ENCODE measurements around the gene COL18A1.
A peak's percentile ranks its signal among the peaks of the same experiment; 100 is the strongest.

The COL18A1 gene

DNA sequence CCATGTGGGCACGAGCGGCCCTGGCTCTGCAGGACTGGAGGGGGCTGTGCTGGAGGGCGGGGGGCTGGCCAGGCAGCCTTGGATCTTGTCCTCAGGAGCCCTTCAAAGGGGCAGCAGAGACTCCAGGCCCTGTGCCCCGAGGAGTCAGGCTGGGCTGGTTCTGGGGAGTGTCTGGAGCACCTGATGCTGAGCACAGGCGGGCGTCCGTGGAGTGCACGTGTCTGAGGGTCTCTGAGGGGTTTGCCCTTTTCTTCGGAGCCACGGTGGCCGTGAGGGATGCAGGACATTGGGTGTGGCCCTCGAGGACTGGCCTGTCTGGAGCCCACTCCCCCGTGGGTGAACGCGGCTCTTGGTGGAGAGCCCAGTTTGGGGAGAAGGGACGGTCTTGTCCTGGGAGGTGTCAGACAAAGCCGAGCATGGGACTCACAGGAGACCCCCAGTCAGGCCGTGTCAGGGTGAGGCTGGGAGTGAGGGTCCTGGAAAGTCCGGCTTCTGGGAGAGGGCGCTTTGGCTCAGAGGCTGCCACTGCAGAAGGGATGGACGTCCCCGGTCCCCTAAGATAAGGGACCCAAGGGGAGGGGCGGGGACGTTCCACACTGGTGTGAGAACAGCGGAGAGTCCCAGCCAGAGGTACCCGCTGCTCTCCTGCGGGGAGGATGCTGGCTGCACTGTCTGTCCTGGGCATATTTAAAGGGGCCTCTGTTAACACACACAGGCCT is 60.8 kb downstream of the COL18A1 start:
- Mint-ChIP-seq H3K4me3 (no peak overlapping the region), H3K36me3 (no peaks in the 10 kb centered on the region), H3K4me1 (peaks cover 6% of the 10 kb centered on the region), H3K9me3 (no peaks in the 10 kb centered on the region), H3K27me3 (peaks cover 36% of the 10 kb centered on the region), H3K27ac (no peak overlapping the region)
- CTCF ChIA-PET: interaction anchor here (0.5 kb wide), 1 partner anchor 369 kb away, joined by 4 read pairs; no protein-coding TSS in a partner anchor
- no peak for DNase-seq

DNA sequence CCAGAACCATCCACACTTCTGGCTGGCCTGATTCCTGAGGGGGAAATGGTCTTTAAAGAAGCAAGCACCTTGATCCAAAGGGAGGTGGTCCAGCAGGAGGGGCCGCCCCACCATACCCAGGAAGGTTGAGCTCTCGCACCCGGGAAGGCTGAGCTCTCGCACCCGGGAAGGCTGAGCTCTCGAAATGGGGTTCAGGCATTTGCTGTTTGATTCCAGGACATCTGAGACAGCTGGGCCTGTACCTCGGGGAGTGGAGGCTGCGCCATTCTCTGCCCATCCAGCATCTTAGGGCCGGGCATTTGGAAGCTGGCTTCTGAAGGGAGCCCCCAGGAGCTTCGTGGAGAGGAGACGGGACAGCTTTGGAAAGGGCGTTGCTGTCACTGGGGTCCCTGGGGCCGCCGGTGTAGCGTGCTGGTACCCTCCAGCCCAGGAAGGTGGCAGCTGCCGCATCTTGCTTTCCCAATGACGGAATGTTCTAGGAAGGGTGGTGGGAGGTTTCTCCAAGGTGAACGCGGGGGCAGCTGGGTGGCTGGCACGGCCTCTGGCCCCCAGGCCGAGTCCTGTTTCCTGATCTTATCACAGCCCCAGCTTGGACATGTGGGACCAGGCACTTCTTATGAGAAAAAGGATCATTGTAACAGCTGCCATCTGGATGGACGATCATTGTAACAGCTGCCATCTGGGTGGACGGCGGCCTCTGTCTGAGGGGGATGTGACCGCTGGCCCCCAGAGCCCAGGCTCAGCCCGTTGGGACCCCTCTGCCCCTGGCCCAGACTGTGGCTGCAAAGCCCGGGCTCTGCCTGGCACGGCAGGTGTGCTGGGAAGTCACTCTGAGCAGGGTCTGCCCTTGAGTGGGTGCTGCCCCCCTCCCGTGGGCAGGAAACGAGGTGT is 61.6 kb downstream of the COL18A1 start:
- Mint-ChIP-seq H3K27ac (no peak overlapping the region), H3K36me3 (no peaks in the 10 kb centered on the region)

DNA sequence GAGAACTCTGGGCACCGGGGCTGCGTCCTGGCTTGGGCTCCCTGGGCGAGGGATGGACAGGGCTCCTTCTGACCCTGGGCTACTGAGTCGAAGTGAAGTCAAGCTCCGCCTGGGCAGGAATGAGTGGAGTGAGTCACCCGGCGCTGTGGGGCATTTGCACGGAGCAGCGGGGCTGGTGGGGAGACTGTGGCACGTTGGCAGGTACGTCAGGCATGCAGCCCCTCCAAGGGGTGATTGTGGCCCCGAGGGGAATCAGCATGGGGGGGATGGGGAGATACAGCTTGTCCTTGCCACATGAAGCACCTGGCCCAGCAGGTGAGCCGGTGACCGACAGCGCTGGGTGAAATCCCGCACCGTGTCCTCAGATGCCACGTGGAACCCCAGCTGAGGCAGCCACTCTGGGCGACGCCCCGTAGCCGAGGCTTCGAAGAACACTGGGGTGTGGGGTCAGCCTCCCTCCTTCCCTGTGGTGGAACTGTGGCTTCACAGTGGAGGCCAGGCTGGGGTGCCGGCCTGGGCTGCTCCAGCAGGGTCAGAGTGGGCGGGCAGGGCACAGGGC is 62.3 kb downstream of the COL18A1 start:
- Mint-ChIP-seq H3K36me3 (no peaks in the 10 kb centered on the region), H3K27me3 (peaks cover 33% of the 10 kb centered on the region), H3K4me3 (no peak overlapping the region), H3K4me1 (peaks cover 14% of the 10 kb centered on the region), H3K27ac (no peak overlapping the region), H3K9me3 (no peaks in the 10 kb centered on the region)
- DNase-seq: no peak
- CTCF ChIA-PET: no interaction called here

More for the DNA sequence above, 61.6 kb downstream of the COL18A1 start:
- DNase-seq: no peak
- Mint-ChIP-seq H3K4me3 (no peak overlapping the region), H3K27me3 (peaks cover 36% of the 10 kb centered on the region), H3K9me3 (no peaks in the 10 kb centered on the region), H3K4me1 (peaks cover 14% of the 10 kb centered on the region)
- CTCF ChIA-PET: interaction anchor here (0.5 kb wide), 1 partner anchor 370 kb away, joined by 4 read pairs; no protein-coding TSS in a partner anchor

DNA sequence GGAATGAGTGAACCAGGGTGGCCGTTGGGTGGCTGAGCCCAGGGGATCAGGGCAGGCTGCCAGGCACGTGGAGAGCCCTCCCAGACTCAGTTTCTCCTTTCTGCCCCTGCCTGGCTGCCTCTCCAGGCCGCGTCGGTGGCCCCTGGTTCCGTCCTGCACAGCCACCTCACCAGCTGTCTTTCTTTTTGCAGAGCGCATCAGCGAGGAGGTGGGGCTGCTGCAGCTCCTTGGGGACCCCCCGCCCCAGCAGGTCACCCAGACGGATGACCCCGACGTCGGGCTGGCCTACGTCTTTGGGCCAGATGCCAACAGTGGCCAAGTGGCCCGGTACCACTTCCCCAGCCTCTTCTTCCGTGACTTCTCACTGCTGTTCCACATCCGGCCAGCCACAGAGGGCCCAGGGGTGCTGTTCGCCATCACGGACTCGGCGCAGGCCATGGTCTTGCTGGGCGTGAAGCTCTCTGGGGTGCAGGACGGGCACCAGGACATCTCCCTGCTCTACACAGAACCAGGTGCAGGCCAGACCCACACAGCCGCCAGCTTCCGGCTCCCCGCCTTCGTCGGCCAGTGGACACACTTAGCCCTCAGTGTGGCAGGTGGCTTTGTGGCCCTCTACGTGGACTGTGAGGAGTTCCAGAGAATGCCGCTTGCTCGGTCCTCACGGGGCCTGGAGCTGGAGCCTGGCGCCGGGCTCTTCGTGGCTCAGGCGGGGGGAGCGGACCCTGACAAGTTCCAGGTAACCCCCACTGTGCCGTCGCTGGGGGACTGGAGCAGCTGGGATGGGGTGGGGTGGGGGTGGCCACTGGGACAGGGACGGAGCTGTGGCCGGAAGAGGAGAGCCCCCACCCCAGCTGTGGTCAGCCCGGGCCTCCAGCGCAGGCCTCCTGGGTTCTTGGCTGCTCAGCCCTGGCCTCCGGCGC is 63.3 kb downstream of the COL18A1 start:
- no peak overlapping the region for H3K27ac Mint-ChIP-seq
- H3K27me3 Mint-ChIP-seq: peaks cover 23% of the 10 kb centered on the region
- peaks cover 14% of the 10 kb centered on the region for H3K4me1 Mint-ChIP-seq
- no peak overlapping the region for H3K4me3 Mint-ChIP-seq
- no peaks in the 10 kb centered on the region for H3K9me3 Mint-ChIP-seq
- DNase-seq: no peak
- H3K36me3 Mint-ChIP-seq: no peaks in the 10 kb centered on the region
- CTCF ChIA-PET: no interaction called here

DNA sequence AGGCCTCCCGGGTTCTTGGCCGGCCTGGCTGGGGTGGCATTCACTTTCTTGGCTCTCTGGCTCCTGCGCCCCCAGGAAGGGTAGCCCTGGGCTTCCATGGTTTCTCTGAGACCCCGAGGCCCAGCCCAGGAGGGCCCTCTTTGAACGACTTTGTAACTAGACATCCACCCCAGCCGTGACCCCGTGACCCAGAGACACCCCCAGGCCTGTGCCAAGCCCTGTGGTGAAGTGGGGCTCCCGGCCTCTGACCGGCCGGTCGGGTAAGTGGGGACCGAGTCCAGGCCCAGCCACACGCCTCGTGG is 64.0 kb downstream of the COL18A1 start:
- peaks cover 14% of the 10 kb centered on the region for H3K4me1 Mint-ChIP-seq
- no peaks in the 10 kb centered on the region for H3K9me3 Mint-ChIP-seq
- DNase-seq: no peak
- CTCF ChIA-PET: no interaction called here
- no peaks in the 10 kb centered on the region for H3K36me3 Mint-ChIP-seq
- H3K27ac Mint-ChIP-seq: no peak overlapping the region
- H3K4me3 Mint-ChIP-seq: no peak overlapping the region
- H3K27me3 Mint-ChIP-seq: peaks cover 17% of the 10 kb centered on the region

DNA sequence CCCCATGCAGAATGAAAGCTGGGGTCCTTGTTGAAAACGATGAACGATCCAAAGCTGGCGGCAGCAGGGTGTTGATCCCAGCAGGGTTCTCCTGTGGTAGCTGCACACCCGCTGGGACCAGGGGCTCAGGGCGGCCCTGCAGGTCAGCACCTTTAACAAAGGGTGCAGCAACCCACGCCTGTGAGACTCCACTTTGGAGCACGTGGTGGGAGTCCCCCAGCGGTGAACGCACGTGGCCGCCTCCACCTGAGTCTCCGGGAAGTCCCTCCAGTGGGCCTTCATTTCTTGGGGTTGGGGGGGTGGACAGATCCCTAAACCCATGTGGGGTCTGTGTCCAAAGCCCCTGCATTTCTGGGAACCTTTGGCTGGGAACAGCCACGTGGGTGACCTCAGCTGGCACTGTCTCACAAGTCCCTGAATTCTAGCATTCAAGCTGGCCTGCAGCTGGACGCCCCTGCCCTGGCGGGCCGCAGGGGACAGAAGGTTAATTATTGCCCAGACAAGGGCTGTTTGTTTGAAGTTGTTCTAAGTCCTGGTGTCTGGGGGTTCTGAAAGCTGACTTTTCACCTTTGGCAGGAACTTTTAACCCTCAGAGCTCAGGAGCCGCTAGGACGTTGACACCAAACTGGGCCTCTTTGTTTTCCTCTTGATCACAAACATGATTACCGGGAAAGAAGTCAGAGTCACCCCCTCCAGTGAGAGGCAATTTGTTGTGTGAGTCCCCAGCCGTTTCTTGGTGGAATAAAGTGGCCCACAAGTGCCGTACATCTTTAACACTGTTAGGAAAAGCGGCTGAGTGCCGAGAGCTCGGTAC is 64.5 kb downstream of the COL18A1 start:
- no peak overlapping the region for H3K27ac Mint-ChIP-seq
- H3K4me3 Mint-ChIP-seq: no peak overlapping the region
- no peak for DNase-seq
- H3K27me3 Mint-ChIP-seq: peaks cover 11% of the 10 kb centered on the region
- CTCF ChIA-PET: no interaction called here
- H3K4me1 Mint-ChIP-seq: peaks cover 14% of the 10 kb centered on the region
- H3K36me3 Mint-ChIP-seq: no peaks in the 10 kb centered on the region
- H3K9me3 Mint-ChIP-seq: peaks cover 5% of the 10 kb centered on the region

DNA sequence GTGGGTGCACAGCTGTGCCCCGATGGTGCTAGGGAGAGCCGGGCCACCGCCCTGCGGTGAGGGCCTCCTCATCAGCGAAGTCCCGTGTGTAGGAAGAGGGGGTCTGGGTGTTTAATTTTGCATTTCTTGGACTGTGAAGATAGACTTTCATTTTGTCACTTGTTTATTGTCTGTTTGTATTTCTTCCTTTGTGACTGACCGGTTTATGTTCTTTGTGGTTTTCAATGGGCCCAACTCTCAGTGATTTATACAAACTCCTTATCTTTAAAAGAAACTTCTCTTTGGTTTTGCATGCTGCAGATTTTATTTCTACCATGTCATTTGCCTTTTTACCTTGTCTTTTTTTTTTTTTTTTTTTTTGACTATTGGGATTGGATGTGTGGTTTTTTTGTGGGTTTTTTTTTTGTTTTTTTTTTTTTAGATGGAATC is 65.1 kb downstream of the COL18A1 start:
- peaks cover 5% of the 10 kb centered on the region for H3K27me3 Mint-ChIP-seq
- H3K4me1 Mint-ChIP-seq: peaks cover 14% of the 10 kb centered on the region
- H3K36me3 Mint-ChIP-seq: no peaks in the 10 kb centered on the region
- H3K9me3 Mint-ChIP-seq: peaks cover 5% of the 10 kb centered on the region
- no peak overlapping the region for H3K4me3 Mint-ChIP-seq
- CTCF ChIA-PET: no interaction called here
- no peak for DNase-seq
- H3K27ac Mint-ChIP-seq: no peak overlapping the region

DNA sequence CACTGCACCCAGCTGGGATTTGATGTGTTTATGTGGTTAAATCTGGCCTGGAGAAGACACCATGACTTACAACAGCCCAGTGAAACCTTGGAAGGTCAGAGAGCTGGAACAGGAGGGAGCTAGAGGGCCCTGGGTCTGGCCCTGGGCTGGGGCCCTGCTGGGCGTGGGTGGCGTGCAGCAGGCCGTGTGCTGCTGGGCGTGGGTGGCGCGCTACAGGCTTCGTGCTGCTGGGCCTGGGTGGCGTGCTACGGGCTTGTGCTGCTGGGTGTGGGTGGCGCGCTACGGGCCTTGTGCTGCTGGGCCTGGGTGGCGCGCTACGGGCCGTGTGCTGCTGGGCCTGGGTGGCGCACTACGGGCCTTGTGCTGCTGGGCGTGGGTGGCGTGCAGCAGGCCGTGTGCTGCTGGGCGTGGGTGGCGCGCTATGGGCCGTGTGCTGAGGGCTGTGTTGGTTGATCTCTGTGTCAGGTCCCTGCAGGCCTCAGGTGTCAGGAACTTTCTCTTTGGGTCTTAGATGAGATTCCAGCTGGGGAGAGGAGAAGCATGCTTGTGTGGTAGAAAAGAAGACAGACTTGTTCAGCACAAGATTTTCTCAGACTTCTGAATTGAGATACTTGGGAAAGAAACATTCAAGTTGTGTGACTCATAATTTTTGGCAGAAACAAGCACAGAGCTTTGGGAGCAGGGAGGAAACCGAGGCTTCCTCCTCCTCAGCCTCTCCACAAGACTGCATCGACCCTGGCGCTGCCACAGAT is 66.0 kb downstream of the COL18A1 start:
- no peaks in the 10 kb centered on the region for H3K27me3 Mint-ChIP-seq
- no peak for DNase-seq
- no peaks in the 10 kb centered on the region for H3K36me3 Mint-ChIP-seq
- no peak overlapping the region for H3K4me3 Mint-ChIP-seq
- H3K4me1 Mint-ChIP-seq: peaks cover 14% of the 10 kb centered on the region
- peaks cover 5% of the 10 kb centered on the region for H3K9me3 Mint-ChIP-seq
- H3K27ac Mint-ChIP-seq: no peak overlapping the region
- CTCF ChIA-PET: interaction anchor here (1.2 kb wide), 1 partner anchor 31 kb away, joined by 3 read pairs; no protein-coding TSS in a partner anchor

DNA sequence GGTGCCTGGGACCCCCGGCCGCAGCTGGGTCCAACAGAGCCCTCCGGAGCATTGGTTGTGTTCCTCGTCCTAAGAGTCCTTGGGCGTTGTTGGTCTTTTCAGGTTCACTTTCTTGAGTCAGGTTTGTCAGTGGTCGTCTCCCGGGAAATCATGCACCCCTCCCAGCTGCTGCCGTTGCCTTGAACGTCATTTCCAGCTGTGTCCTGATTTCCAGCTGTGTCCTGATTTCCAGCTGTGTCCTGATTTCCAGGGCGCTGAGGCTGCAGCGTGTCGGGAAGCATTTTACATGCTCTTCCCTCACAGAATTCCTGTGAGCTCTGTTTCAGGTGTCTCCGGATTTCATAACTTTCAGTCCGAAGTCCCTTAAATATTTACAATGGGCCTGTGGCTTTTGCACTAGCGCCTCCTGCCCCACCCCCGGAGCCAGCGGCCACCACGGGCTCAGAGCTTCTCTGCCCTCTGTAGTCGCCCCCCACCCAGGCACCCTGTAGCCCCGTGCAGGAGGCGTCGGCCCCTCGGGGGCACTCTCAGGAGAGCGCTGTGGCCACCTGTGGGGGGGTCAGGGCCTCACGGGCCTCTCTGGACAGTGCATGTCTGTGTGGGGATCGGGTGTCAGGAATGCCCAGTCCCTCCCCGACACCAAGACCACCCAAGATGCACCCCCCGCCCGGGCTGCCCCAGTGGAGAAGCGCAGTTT is 66.7 kb downstream of the COL18A1 start:
- no peak for DNase-seq
- CTCF ChIA-PET: interaction anchor here (1.2 kb wide), 1 partner anchor 32 kb away, joined by 3 read pairs; no protein-coding TSS in a partner anchor
- peaks cover 18% of the 10 kb centered on the region for H3K4me1 Mint-ChIP-seq
- H3K27ac Mint-ChIP-seq: no peak overlapping the region
- H3K27me3 Mint-ChIP-seq: no peaks in the 10 kb centered on the region
- H3K9me3 Mint-ChIP-seq: peaks cover 5% of the 10 kb centered on the region
- no peaks in the 10 kb centered on the region for H3K36me3 Mint-ChIP-seq
- H3K4me3 Mint-ChIP-seq: no peak overlapping the region

DNA sequence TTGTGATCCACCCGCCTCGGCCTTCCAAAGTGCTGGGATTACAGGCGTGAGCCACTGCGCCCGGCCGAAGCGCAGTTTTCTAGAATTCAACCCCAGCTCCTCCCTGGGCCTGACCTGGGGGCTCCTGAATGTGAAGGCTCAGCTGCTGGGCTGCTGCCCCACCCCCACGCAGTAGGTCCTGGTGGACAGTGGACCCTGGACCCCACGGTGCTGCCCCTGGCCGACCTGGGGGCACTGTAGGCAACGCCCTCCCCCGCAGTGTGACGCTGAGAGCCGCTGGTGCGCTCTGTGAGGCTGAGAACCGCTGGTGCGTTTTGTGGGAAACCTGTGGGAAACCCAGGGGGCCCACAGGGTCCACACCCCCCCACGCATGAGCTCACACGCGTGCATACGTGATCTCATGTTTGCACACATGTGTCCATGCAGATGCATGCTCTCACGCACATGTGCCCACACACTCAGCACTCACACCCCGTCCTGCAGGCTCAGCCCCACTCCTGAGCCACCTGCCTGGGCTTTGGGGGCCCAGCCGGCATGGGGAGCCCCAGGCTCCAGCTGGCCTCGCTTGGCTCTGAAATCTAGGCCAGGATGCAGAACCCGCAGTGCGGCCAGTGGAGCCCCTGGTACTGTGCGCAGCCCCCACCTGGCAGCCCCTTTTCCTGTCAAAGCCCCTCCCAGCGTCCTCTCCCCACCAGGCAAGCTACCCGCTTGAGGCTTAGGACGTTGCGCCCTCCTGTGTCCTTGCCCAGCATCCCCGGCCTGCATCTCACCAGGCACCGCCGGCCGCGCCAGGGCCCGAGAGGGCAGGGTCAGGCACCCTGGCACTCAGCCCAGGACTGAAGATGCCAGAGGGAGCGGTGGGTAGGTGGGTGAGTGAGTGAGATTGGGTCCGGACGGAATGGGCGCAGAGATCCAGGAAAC is 67.7 kb downstream of the COL18A1 start:
- Mint-ChIP-seq H3K4me3 (no peak overlapping the region), H3K36me3 (no peaks in the 10 kb centered on the region), H3K27me3 (no peaks in the 10 kb centered on the region), H3K27ac (no peak overlapping the region), H3K9me3 (peaks cover 5% of the 10 kb centered on the region), H3K4me1 (peaks cover 24% of the 10 kb centered on the region)
- no peak for DNase-seq
- CTCF ChIA-PET: no interaction called here

DNA sequence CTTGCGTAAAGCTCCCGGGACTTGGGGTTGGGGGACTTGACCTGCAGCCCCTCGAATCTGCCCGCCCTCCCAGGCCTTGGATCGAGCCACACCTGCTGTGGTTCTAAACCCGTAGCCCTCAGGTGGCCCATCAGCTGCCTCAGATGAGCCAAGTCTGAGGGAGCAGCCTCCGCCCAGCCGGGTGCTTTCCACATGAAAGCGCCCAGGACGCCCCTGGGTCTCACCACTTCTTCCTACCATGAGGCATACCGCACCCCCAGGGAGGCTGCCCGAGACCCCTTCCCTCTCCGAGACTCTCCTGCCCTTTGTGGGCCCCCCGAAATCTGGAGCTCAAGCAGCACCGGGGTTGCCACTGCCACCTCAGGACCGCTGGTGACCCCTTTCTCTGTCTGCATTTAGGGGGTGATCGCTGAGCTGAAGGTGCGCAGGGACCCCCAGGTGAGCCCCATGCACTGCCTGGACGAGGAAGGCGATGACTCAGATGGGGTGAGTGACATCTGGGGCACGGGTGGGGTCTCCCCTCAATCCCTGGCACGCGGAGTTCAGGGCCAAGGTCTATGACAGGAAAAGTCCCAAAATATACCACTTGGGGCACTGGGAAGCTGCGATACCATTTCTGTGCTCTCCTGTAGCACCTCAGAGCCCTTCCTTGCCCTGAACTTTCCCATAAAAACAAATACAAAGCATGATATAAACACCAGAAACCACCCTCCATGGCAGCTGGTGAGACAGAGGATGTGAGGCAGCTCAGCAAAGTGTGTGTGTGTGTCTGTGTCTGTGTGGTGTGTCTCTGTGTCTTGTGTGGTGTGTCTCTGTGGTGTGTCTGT is 68.7 kb downstream of the COL18A1 start:
- no peak overlapping the region for H3K4me3 Mint-ChIP-seq
- H3K4me1 Mint-ChIP-seq: peaks cover 34% of the 10 kb centered on the region
- H3K9me3 Mint-ChIP-seq: peaks cover 5% of the 10 kb centered on the region
- H3K36me3 Mint-ChIP-seq: no peaks in the 10 kb centered on the region
- CTCF ChIA-PET: no interaction called here
- peak overlapping the region; percentile 4 for H3K27ac Mint-ChIP-seq
- H3K27me3 Mint-ChIP-seq: no peaks in the 10 kb centered on the region
- no peak for DNase-seq
